NCI-H128 (cell line): ENCODE data around the gene ZFHX2.

Source experiments
- DNase-seq: peaks from one replicate; lab custom pipeline; 2025; ENCODE audit not compliant: unreplicated experiment; lab: John Stamatoyannopoulos, UW

Gene ZFHX2

DNA sequence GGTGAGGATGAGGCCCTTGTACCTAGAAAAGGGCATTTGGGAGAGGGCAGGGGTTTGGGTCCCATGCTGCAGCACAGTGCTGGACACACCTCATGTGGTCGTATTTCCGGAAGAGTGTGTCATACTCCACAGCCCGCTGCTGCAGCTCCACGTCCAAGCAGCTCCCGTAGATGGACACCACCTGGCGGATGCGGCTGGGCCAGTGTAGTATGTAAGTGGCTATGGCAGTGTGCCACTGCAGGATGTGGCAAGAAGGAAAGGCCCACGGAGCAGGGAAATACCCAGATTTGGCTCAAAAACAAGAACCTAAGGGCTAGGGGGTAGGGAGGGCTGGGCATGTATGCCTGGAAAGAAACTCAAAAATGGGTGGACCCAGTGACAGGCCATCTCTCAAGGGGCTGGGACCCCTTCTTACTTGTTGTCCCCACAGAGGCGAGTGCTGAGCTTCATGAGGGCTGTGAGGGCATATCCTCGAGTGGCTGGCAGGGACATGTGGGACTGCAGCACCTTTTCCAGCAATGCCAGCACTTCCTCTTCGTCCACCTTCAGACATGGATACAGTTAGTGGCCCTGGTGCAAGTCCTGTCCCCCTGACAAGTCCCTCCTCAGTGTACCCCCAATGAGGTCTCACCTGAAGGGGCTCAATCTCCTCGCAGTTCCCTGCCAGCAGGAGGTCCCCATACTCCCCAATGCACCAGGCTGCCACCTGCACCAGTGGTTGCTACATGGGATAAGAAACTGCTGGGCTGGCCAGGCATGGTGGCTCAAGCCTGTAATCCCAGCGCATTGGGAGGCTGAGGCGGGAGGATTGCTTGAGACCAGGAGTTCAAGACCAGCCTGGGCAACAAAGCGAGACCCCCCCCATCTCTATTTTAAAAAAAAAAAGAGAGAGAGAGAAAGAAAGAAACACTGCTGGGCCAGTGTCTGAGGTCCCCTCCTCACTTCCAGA, 10.6 kb upstream of the ZFHX2 start:
- DNase-seq = no peak

DNA sequence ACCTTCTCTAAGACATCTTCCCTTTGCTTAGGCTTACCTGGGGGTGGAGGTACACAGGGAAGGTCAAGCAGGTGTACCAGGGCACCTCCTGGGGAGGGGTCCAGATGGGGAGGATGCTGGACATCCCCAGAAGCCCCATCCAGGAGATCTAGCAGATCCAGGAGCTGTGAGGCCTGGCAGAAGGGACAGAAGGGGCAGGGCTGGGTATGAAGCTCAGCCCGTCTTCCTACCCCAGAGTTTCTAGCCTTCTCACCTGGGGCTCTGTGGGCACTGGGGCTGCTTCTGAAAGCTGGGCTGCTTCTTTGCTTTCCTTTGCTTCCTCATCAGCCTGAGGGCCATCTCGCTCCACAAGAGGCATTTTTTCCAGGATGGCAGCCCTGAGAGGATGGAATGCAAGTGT, 9.7 kb upstream of the ZFHX2 start:
- no peak for DNase-seq

DNA sequence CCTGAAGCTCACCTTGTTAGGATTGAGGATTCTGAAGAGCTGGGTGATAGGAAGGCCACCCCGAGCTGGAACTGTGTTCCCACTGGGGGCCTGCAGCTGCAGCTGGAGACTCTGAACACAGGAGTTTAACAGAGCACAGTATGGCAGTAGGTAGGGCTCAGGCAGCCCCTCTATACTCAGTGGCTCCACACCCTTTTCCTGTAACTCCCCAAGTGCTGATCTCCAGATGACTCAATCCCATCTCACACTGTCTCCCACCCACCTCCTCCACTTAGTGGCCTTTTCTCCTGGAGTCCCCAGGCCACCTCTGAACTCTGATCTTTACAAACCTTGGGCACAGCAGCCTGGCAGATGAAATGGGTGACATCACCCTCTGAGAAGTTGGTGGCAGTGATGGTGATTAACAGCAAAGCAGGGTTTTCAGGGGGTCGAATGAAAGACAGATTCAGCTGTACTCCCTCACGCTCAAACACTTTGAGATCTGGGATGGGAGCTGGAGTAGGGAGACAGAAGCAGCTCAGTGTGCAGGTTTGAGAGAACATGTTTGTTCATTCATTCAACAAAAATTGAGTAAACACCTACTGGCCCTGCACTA, 8.5 kb upstream of the ZFHX2 start:
- no peak for DNase-seq

DNA sequence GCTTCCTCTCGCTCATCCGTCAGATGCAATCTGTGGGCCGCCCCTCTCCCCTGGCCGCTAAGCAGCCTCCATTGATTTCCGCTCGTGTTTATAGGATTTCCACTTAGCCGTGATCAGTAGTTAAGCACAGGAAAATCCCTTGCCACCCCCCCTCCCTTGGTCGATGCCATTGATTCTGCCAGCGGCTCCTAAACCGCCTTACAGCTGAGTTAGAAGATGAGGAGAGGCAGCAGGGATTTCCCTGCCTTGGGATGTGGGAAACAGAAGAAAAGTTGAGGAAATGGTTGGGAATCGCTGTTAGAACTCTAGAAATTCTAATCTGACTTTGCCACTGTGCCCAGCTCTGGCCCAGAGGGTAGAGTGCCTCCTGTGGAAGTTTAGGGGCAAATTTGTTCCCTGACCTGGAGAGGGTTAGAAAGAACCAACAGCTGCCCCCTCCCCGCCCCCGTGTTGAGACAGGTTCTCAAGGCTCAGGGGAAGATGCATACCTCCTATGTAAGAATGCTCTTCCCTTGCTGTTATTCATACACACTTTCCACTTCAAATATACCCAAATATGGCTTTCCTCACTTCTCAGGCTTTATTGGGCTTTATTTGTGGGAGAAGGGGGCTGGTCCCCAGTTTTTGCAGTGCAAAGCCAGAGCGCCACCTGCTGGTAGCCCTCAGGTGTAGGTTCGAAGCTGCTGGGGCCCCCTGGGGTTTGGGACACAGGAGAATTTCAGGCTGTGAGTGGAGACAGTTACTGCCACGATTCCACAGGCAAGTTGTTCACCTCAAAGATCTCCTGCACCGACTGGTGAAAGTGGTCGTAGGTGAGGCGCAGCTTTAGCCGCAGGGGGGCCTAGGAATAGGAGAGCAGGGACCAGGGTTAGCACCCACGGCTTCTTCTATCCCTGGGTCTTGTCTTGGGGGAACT, 7.7 kb upstream of the ZFHX2 start:
- peak; percentile 44 for DNase-seq

DNA sequence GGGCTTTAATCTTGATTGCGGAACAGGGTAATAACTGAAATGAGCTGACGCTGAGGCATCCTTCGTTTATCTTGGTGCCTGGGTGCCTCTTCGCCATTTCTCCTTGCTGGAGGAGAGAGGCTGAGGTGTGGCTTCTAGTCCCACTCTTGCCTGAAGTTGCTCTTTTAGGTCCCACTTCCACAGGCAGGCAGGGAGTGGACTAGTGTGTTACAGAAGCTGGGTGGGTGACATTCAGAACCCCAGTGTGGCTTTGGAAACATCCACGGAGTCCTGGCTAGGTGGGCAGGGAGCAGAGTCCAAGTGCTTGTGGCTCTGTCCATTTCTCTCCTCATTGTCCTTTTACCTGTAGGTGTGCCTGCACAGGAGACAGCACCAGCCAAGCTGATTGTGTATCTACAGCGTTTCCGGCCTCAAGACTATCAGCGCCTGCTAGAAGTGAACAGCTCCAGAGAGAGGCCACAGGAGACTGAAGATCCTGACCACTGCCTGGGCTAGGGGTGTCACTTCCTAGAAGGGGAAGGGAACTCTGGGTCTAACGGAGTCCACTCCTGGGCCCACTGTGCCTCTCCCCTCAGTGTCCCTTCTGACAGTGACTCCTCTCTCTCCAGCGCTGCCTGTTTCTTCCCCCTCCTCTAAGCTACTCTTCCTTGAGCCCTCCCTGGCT, 6.9 kb upstream of the ZFHX2 start:
- no peak for DNase-seq

DNA sequence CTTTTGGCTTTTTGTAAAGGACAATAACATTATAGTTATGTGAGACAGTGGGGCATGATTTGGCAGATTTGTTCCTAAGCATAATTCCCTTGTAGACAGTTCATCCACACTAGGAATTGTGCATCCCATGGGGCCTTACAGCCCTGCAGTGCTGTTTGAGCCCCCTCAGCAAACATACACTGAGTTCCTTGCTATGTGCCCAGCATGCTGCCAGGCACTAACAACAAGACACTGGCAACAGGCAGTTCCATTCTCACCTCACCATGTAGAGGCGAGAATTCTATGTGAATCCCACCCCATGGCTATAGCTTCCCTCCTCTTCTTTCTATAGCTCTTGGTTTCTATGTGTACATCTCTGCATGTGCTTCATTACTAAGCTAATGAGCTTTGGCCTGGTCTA, 6.4 kb upstream of the ZFHX2 start:
- DNase-seq = no peak

DNA sequence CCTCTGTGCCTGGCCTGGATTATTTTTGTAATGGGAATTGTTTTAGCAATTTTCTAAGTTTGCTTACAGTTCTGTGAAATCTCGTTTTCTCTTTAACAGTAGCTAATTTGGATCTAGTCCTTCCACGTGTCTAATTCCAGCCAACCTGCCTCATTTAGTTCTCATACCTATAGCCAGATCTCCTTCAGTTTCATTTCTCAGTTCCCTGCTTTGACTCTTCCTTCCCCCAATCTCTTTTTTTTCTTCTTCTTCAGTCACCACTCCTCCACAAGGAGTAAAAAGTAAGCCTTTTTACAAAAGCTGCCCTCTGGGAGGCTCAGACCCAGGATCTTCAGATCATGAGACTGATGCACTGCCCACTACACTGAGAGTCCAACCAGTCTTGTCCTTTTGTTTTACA, 6.0 kb upstream of the ZFHX2 start:
- no peak for DNase-seq

DNA sequence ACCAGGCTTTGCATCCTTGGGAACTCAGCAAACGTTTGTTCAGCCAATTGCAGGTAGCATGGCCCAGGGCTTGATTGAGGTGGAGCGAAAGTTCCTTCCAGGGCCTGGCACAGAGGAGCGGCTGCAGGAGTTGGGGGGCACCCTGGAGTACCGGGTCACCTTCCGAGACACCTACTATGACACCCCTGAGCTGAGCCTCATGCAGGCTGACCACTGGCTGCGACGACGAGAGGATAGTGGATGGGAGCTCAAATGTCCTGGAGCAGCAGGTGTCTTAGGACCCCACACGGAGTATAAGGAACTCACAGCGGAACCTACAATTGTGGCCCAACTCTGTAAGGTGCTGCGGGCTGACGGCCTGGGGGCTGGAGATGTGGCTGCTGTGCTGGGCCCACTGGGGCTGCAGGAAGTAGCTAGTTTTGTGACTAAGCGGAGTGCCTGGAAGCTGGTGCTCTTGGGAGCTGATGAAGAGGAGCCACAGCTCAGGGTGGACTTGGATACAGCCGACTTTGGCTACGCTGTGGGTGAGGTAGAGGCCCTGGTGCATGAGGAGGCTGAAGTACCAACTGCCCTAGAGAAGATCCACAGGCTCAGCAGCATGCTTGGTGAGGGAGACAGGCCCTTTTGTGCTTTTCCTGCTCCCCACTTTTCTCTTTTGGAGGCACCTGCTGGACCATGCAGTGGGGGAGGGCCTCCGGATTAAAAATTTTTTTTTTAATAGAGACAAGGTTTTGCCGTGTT, 5.3 kb upstream of the ZFHX2 start:
- no peak for DNase-seq

DNA sequence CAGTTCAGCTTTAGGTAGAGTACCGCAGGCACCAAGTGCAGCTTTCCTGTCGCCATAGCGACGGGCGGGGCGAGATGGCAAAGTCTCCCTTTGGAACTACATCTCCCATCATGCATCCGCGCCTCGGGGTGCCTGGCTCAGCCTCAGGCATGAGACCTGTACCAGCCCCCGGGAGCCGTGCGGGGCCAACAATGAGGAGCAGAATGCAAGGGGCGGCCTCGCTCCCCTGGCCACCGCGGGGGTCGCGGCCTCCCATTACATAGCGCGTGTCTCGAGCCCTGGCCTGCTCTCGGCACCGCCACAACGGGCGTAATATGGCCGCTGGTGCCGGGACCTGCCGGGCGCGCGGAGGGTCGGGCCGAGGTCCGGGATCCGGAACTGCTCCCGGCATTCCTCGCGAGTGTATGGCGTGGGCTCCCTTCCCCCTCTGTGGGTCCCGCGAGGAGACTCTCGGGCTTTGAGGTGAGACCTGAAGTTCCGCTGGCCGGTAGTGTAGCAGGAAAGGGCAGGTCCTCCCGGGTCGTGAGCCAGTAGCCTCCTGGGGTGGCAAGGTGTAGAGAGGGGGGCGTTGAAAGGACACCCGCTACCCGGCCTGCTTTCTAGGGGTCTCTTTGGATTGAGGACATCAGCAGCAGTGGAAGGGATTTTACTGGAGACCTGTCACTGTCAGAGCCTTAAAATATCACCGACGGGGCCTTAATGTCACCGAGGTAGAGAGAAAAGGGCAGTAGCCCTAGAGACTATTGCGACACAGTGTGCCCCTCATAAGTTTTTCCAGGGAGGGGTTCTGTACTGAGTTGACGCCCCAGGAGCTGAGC, 4.5 kb upstream of the ZFHX2 start, which contains the start of gene THTPA:
Gene THTPA, plus strand, starts transcription at position 390 of the 818 bp plus-strand sequence. CDS start 487 bp downstream, outside the sequence.
- DNase-seq = peak; percentile 83

DNA sequence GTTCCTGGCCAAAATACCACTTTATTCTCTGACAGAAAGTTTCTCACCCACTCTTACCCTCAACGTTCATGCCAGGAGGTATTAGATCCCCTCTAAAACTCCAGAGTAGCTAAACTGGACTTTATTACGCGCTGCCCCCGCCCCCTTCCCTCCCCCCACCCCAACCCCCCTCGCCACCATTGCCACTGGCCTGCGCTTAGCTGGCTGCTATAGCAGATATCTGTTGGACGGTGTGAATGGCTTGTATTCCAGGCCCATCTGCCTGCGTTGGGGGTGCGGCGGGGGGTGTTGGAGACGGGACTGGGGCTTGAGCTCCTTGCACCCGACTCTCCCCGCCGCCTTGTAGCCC, 3.9 kb upstream of the ZFHX2 start:
- no peak for DNase-seq

DNA sequence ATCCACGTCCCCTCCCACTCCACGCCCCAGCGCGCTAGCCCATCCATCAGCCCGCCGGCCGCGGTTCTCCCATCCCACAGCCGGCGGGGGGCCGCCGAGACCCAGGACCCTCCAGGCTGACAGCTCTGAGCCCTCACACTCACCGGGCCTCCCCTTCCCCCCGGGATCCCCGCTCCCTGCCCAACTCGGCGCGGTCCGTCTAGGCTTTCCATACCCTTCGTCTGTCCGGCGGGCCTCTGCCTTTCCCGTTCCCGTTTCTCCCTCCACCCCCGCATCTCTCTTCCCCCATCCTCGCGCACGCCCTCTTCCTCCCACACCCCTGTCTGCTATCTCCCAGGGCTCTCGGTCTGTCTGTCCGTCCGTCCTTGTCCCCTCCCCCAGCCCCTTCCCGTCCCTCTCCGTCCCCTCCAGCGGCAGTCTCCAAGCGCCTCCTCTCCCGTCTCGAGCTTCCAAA, 726 bp downstream of the ZFHX2 start:
- DNase-seq = no peak

DNA sequence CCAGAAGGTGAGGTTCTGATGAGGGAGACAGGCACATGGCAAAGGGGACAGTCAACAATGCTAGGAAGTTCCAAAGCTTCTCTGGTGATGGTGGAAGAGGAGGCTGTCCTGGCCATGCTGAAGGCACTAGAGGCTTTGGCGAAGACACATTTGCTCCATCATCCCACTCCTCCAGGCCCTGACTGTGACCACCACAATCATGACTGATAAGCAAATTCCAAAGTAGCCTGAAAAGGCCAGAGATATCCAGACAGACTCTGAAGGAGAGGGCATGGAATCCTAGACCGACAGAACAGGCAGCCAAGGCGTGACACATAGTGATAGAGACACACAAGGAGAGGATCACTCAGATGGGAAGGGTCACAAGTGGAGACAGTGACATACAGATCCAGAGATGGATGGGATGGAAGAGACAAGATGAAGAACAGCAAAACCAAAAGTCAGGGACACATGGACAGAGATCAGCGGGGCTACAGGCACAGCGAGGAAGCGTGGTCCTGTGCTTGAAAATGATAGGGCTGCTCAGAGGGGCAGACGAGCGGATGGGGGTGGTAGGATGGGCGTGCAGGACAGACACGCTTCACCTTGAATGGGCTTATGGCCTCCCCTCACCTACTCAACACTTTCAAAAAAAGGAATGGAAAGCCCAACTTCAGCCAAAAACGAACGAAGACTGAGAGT, 1.3 kb downstream of the ZFHX2 start:
- DNase-seq = no peak

DNA sequence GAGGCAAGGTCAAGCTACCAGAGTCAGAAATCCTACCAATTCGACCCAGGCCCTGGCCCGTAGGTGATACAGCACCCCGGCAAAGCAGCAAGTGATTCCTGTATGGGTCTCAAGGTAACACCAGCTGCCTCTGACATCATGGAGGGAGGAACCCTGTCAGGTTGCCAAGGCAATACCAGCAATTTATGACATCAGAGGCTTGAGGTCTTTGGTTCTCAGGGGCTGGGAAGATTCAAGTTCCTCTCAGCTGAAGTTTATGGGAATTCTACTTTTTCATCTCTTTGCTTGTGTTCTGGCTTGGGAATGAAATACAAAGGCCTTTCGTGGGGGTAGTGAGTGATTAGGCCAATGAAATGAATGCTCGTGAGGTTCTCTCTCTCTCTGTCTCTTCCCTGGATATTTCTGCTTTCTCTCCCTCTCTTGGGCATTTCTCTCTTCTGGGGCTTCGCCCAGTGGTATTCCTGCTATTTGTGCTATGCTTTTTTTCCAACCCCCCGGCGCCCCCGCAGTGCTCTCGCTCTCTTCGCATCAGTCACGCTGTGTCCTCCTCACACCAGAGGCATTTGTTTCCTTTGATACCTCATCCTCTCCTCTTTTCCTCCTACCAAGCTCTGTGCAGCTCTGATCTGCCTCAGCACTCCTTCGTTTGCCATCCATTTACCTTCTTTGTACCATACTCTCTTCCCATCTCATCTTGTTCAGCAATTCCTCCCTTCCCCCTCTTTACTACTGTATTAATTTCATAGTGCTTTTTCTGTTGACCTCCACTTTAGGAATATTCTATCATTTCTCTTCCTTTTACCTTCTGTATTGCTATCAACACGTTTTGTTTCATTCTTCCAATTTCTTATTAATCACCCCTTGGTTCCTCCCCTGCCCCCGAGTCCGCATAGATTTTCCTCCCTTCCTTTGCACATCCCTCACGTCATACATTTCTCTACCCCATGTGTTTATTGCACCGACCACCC, 2.9 kb downstream of the ZFHX2 start:
- DNase-seq = no peak

DNA sequence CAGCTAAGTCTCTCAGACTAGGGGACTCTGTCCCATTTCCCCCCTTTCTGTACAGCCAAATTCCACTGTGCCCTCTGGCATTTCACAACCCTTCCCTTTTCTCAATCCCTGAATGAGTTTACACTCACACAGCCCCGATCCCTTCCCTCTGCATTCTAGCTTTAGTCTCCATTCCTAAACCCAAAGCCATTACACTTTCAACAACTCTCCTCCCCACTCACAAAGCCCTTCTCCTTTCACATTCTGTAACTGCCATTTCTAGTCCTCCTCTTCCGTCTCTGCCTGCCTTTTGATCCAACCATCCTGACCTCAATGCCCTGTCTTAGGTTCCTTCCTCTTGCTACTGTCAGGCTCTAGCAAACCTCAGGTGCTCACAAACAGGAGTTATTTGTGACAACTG, 3.6 kb downstream of the ZFHX2 start:
- DNase-seq = no peak

DNA sequence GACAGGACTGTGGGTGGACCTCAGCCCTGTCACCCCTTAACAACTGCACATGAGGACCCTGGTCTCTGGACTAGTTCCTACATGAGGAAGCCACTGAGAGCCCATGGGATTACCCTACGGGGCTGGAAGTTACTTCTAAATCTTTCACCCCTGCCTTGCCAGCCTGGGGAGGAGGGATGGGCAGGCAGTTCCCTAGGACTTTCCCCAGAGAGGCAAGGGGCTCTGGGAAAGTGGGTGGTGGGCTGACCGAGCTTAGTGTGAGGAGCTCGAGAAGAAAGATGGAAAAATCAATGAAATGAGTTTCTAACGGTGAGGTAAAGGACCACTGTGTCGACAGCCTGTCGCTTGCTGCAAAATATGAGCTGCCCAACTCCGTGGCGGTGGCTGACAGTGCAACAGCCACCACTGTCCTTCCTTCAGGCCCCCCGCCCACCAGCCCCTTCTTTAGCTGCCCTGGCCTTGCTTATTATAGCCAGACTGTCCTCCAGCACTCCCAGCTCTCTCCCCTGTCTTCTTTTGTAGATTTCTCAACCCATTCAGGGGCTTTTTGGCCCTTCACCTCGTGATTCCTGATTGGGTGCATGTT, 5.0 kb downstream of the ZFHX2 start:
- DNase-seq = no peak

DNA sequence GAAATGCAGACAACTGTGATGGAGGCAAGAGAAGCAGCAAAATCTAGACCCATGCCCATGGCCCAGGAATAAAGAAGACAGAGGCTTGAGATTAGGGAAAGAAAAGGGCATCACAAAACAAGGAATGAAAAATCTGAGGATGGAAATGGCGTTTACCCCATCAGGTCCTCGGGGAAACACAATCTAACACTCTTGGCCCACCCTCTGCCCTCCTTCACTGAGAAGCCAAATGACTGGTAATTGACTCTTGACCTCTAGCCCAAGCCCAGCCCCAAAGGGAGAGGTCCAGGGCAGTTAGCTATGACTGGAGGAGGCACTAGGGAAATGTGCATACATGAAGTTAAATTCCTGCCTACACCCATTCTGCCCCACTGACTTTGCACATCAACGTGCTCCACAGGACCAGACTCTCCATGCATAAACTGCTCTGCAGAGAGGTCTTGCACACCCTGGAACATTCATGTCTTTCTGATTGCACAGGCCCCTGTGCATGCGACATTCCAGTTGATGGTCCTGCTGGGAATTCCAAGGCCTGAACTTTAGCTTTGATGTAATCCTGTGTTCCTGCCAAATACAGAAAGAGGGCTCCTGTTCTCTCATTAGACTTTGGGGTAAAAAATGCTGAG, 5.7 kb downstream of the ZFHX2 start:
- DNase-seq = no peak
